Heart right ventricle (tissue), 16 donors: ENCODE results near the gene SLC41A3. TPM values are rescaled to one million over a fixed set of nuclear protein-coding genes. Genes with fewer than 3 reads are reported as not detected.
A peak's percentile ranks its signal among the peaks of the same experiment; 100 is the strongest.

Source experiments
- ATAC-seq, 8 donors: fragments of 200-7000 bp; cut with Tn5 transposase; one replicate each; pipeline ENCODE4 v1.9.1; 2020; ENCODE audit warnings: mild to moderate bottlenecking in 8 of 8, moderate library complexity in 8 of 8, moderate number of reproducible peaks in 1 of 8
- DNase-seq, 2 donors: peaks; one replicate each; pipeline ENCODE4 v3.0.0-alpha.2; 2020
- H3K27ac ChIP-seq, 10 donors: fragments of 200-600 bp; sonication (generic) in 2 of 10; one replicate each; pipeline versions ENCODE4 v1.5.0 to v1.8.0; 2020 to 2022; ENCODE audit warnings: mild to moderate bottlenecking in 3 of 10
- H3K27me3 ChIP-seq, 7 donors: fragments of 200-600 bp; one replicate each; pipeline ENCODE4 v1.8.0; 2021 to 2022; ENCODE audit warnings: mild to moderate bottlenecking in 2 of 7
- H3K36me3 ChIP-seq, 9 donors: fragments of 200-600 bp; sonication (generic) in 1 of 9; one replicate each; pipeline versions ENCODE4 v1.5.0 to v1.8.0; 2020 to 2022; ENCODE audit warnings: mild to moderate bottlenecking in 2 of 9
- H3K4me1 ChIP-seq, 9 donors: fragments of 200-600 bp; sonication (generic) in 1 of 9; one replicate each; pipeline versions ENCODE4 v1.5.0 to v1.8.0; 2020 to 2022; ENCODE audit warnings: mild to moderate bottlenecking in 4 of 9
- H3K4me3 ChIP-seq, 10 donors: fragments of 200-600 bp; sonication (generic) in 2 of 10; one replicate each; pipeline versions ENCODE4 v1.5.0 to v1.8.0; 2020 to 2022; ENCODE audit warnings: mild to moderate bottlenecking in 7 of 10, moderate library complexity in 2 of 10
- H3K9me3 ChIP-seq, 11 donors: fragments of 200-600 bp in 10 of 11; sonication (generic) in 2 of 11; one replicate each; pipeline versions ENCODE4 v1.5.0 to v1.8.0; 2013 to 2022; ENCODE audit warnings: mild to moderate bottlenecking in 2 of 11, control low read depth in 1 of 11, moderate library complexity in 1 of 11
- CTCF ChIP-seq, 9 donors: fragments of 200-600 bp; sonication (generic) in 2 of 9; IDR thresholded peaks; one replicate each; pipeline versions ENCODE4 v1.5.0 to v1.8.0; 2021 to 2022; ENCODE audit warnings: antibody characterized with exemption in 9 of 9, mild to moderate bottlenecking in 5 of 9, moderate library complexity in 1 of 9
- WGBS, 2 donors: extraction: QIAGEN DNeasy Blood & Tissue Kit; methylation state at CpG; one replicate each; pipeline ENCODE4 v1.1.7; 2013; ENCODE audit warnings: inconsistent platforms in 1 of 2; 5-methylcytosine and 5-hydroxymethylcytosine counted together
- intact Hi-C, 10 donors: fragments of 100-400 bp; cut with DNase I; formaldehyde crosslinking; loops; one replicate each; pipeline versions ENCODE4 v1.11.1 to v1.14.2; 2022
- polyA plus RNA-seq, 2 donors: library from polyadenylated mRNA; stranded (reverse); fragments of 200-250 nt; gene quantifications; one replicate each; pipeline ENCODE4 v1.2.3, GENCODE V29; 2013
- total RNA-seq, 10 donors: library from RNA; stranded (reverse); fragmentation: NEBNext Ultra II Directional in 3 of 10; extraction: Animal tissue kit (Norgen Biotek cat#: 25700) in 3 of 10; gene quantifications; one replicate each; pipeline versions ENCODE4 v1.2.1 to v1.2.4, GENCODE V29; 2021 to 2023
- donor health status: Arrhythmogenic right ventricular cardiomyopathy.
- donor health status: ischemic (EF 13 %, LVEDD 7.1; RV severe dilation, severe dysfunction).
- donor health status: healthy with polysubstance abuse.
- donor health status: DM: no; HTN: yes; CAD: no.
- donor health status: DM: no; HTN: no; CAD: no.
- donor health status: ischemic (EF 25% LVEDD 6.9; RV normal size, moderate dysfunction).
- donor health status: ischemic (EF 25% LVEDD 5.7; RV mildly dilated, moderate dysfunction).
- donor health status: healthy.
- donor health status: DM: yes; HTN: yes; CAD: no.
- donor health status: Ischemic cardiomyopathy.
- donor health status: ischemic (EF 35%, LVEDD 5.7; RV mildly dilated, moderate dysfunction).
- donor health status: nonischemic (EF 11% LVEDD 7.7; RV severe dilation, severe dysfunction).
- donor health status: DM: yes; HTN: yes; CAD: no.
- donor health status: PGD.
- donor health status: ischemic (EF 29% LVEDD 5.4; RV normal size, mild dysfunction).
- donor health status: nonischemic (EF 23%, LVEDD 6.1; RV moderate dilation, normal function).

Gene SLC41A3
- total and polyA plus RNA-seq, 12 donors: 28.6 to 49.5 (median 40.1) TPM

GRCh38 chr3:126023390-126023789 lies 60.5 kb downstream of the SLC41A3 start:
- Histone ChIP-seq H3K4me1 (peaks cover 0 to 3% (median 0%) of the 10 kb centered on the region in 9 donors), H3K4me3 (no peak overlapping the region), H3K9me3 (peaks cover 0 to 11% (median 7%) of the 10 kb centered on the region in 11 donors), H3K36me3 (peaks cover 0 to 49% (median 15%) of the 10 kb centered on the region in 9 donors), H3K27ac (no peak overlapping the region), H3K27me3 (no peaks in the 10 kb centered on the region)
- TF ChIP-seq CTCF (IDR thresholded peaks at IDR 0.05): no peak
- ATAC-seq: no peak
- intact Hi-C loops: no loop called here
- 69 to 77% methylated on average over 10 of the region's 10 CpGs for WGBS, 2 donors
- DNase-seq: no peak

- no peak overlapping the region for H3K4me3 ChIP-seq
- H3K9me3 ChIP-seq: peaks cover 0 to 6% (median 1%) of the 10 kb centered on the region in 11 donors
- no peak overlapping the region for H3K27ac ChIP-seq
- TF ChIP-seq CTCF (IDR thresholded peaks at IDR 0.05): no peak
- H3K36me3 ChIP-seq: peaks cover 0 to 49% (median 12%) of the 10 kb centered on the region in 9 donors
- H3K4me1 ChIP-seq: peaks cover 0 to 3% (median 0%) of the 10 kb centered on the region in 9 donors
- no peak for DNase-seq
- intact Hi-C loops: no loop called here
- H3K27me3 ChIP-seq: no peaks in the 10 kb centered on the region
- ATAC-seq: no peak
- WGBS, 2 donors: 91% methylated on average over 10 of the region's 10 CpGs
Observed at GRCh38 chr3:126022741-126023359, 61.1 kb downstream of the SLC41A3 start.

GRCh38 chr3:126021702-126022101 lies 62.2 kb downstream of the SLC41A3 start:
- no peaks in the 10 kb centered on the region for H3K27me3 ChIP-seq
- H3K4me1 ChIP-seq: peaks cover 0 to 3% (median 0%) of the 10 kb centered on the region in 9 donors
- no peak overlapping the region for H3K4me3 ChIP-seq
- WGBS, 2 donors: 96% methylated on average over 1 of the region's 1 CpG
- H3K27ac ChIP-seq: no peak overlapping the region
- intact Hi-C loops: no loop called here
- peaks cover 0 to 50% (median 7%) of the 10 kb centered on the region in 9 donors for H3K36me3 ChIP-seq
- H3K9me3 ChIP-seq: no peaks in the 10 kb centered on the region
- no peak for TF ChIP-seq CTCF (IDR thresholded peaks at IDR 0.05)
- DNase-seq: no peak
- no peak for ATAC-seq

GRCh38 chr3:126021224-126021623 lies 62.7 kb downstream of the SLC41A3 start:
- no peak for TF ChIP-seq CTCF (IDR thresholded peaks at IDR 0.05)
- H3K4me3 ChIP-seq: no peak overlapping the region
- H3K27me3 ChIP-seq: no peaks in the 10 kb centered on the region
- H3K4me1 ChIP-seq: peaks cover 0 to 3% (median 0%) of the 10 kb centered on the region in 9 donors
- H3K9me3 ChIP-seq: no peaks in the 10 kb centered on the region
- WGBS, 2 donors: 55 to 68% methylated on average over 5 of the region's 5 CpGs
- intact Hi-C loops: no loop called here
- H3K36me3 ChIP-seq: peaks cover 0 to 55% (median 9%) of the 10 kb centered on the region in 9 donors
- no peak overlapping the region for H3K27ac ChIP-seq
- DNase-seq: no peak
- peak in 5 of 8 donors; percentile 32 to 73 (median 50) for ATAC-seq
